IPS-18c (cell line): ENCODE results near the gene PLCH1.

ENCODE experiments used
- H3K4me3 ChIP-seq: 2 replicates; pipeline ENCODE4 v1.7.0; 2013; ENCODE audit warnings: low read depth, mild to moderate bottlenecking, low read length, moderate library complexity; ENCODE audit not compliant: insufficient read depth
- H3K9me3 ChIP-seq: one replicate; pipeline ENCODE4 v1.6.1; 2013; ENCODE audit warnings: mild to moderate bottlenecking, low read length, moderate library complexity; ENCODE audit not compliant: control insufficient read depth, insufficient read depth

Gene PLCH1

DNA sequence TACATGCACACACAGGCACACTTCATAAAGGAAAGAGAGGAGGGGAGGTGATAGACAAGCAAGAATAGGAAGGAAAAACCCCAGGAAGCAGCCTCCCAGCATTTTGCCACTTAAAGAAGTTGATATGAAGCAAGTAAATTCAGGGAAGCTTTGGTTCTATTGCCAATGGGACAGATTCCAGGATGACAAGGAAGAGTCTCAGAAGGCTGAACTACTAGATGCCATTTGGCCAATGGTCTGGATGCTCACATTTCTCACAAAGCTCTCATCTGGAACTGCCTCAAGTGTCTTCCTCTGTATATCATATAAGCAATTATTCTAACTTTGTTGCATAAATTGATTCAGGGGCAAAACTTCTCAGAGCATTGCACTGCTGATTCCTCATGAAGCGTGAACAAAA, 372.6 kb downstream of the PLCH1 start:
- Histone ChIP-seq H3K4me3 (no peak overlapping the region), H3K9me3 (no peaks in the 10 kb centered on the region)

DNA sequence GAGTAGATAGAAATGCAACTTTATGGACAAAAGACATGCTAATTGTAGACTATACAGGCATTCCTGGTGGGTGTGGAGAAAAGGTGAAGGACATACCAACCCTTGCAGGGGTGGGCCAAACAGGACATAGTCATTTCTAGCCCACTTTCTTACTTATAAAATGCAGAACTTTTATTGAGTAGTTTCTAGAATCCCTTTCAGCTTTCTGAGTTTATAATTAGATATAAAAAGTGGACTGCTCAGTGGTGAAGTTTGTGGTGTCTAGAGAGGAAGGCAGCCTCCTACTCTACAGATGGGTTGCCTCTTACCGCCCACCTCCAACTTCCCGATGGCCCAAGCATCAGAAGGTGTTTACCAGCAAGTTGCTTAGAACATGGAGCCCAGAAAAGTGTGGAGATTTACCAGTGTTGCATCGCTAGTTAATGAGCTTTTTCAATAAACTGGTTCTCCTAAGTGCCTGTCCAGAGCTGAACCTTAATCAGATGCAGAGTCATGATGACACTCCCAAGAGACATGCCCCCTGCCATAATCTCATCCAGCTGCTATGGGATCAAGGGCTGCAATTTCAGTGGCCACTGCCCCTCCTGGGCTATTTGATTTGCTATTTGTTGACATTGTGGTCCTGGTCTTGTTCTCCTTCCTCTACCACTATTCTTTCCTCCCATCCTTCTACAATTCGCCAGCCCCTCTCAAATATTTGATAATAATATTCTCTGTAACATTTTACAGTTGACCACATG, 373.9 kb downstream of the PLCH1 start:
- H3K9me3 ChIP-seq = no peaks in the 10 kb centered on the region
- H3K4me3 ChIP-seq = no peak overlapping the region

DNA sequence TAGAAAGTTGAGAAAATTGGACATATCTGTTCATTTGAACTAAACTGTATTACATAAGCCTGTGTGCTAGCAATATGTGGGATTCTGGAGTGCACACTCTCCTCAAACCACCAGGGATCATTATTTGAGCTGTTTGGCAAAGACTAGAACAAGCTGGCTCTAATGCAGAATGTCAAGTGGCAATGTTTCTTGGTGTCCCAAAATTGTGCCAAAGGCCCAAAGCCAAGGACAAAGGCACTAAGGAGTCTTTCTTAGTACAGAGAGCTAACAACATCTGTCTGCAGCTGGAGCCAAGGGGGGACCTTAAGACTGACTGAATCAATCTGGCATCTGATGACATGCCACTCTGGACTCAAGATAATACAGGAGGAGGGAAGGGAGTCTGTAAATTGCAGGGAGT, 374.7 kb downstream of the PLCH1 start:
- Histone ChIP-seq H3K4me3 (no peak overlapping the region), H3K9me3 (no peaks in the 10 kb centered on the region)

DNA sequence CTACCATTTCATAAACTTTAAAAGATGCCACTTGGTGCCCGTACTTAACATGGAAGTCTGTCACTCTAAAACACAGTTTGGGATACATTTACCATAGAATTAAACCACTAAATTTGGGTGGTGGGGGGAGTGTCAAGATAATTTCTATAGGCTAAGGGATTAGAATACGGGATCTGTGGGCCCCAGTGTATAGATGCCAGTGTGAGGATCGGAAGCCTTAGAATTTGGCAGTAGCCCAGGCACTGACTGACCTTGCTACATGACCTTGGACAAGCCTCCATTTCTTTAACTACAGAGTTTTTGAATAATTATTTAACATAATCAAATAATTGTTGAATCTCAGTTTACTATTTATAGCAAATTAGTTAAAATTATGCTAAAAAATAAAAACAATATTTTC, 375.1 kb downstream of the PLCH1 start:
- Histone ChIP-seq H3K4me3 (no peak overlapping the region), H3K9me3 (no peaks in the 10 kb centered on the region)

DNA sequence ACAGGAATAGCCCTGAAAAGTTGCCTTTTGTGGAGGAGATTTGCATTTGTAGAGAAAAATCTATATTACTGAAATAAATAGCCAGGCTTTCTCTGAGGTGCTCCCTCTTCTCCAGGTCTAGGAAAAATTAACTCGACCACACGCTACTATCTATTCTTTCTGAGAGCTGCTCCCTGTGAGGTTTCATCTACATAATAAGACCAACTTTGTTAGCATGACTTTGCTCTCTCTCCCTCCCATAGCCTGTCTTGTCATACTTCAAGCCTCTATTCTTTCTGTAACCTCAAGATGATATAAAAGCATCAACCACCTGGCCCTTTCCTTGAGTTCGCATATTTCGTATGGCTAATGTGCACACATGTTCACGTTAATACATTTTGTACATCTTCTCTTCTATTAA, 375.6 kb downstream of the PLCH1 start:
- Histone ChIP-seq H3K9me3 (no peaks in the 10 kb centered on the region), H3K4me3 (no peak overlapping the region)

DNA sequence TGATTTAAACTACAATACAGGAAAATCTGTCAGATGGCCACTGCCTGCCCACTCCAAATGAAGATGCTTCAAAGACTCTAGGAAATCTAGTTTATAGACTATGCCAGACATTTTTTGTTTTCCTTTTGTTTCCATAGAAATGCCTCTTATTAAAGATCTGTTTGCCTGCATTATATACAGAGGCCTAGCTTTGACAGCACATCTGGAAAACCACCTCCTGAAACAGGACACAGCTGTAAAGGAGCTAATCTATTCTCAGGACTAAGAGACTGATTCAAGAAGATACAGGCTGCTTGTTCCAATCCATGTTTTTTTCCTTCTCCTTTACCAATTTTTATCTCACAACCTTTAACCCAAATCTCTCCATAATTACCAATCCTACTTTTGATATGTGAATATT, 376.1 kb downstream of the PLCH1 start:
- Histone ChIP-seq H3K9me3 (no peaks in the 10 kb centered on the region), H3K4me3 (no peak overlapping the region)

- Histone ChIP-seq H3K4me3 (no peak overlapping the region), H3K9me3 (no peaks in the 10 kb centered on the region)
Observed at GRCh38 chr3:155367506-155367905, 377.4 kb downstream of the PLCH1 start.

- H3K9me3 ChIP-seq = no peaks in the 10 kb centered on the region
- no peak overlapping the region for H3K4me3 ChIP-seq
Observed at GRCh38 chr3:155365178-155365783, 379.6 kb downstream of the PLCH1 start.

- no peaks in the 10 kb centered on the region for H3K9me3 ChIP-seq
- H3K4me3 ChIP-seq = no peak overlapping the region
Observed at GRCh38 chr3:155364492-155364891, 380.4 kb downstream of the PLCH1 start.

DNA sequence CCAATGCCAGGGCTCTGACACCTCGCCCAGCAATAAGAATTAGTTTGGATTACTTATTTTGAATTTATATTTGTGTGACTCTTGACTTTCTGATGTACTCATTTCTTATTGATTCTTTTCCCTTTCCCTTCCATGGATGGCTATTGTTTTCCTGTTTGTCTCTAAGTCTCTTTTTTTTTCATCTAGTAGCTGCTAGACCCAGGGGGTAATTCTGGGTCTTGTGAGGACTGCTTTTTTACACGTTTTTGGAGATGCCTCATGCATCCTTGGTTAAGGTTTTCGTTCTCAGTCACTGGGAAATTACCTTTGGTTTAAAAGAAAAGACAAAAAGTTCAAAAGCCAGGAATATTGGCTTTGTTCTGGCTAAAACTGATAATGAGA, 381.2 kb downstream of the PLCH1 start:
- H3K4me3 ChIP-seq = no peak overlapping the region
- no peaks in the 10 kb centered on the region for H3K9me3 ChIP-seq

- Histone ChIP-seq H3K4me3 (no peak overlapping the region), H3K9me3 (no peaks in the 10 kb centered on the region)
Observed at GRCh38 chr3:155362808-155363689, 381.8 kb downstream of the PLCH1 start.

GRCh38 chr3:155360281-155360680, 384.6 kb downstream of the PLCH1 start:
- Histone ChIP-seq H3K4me3 (no peak overlapping the region), H3K9me3 (no peaks in the 10 kb centered on the region)

GRCh38 chr3:155356594-155357370, 388.1 kb downstream of the PLCH1 start:
- no peak overlapping the region for H3K4me3 ChIP-seq
- H3K9me3 ChIP-seq = peaks cover 3% of the 10 kb centered on the region

DNA sequence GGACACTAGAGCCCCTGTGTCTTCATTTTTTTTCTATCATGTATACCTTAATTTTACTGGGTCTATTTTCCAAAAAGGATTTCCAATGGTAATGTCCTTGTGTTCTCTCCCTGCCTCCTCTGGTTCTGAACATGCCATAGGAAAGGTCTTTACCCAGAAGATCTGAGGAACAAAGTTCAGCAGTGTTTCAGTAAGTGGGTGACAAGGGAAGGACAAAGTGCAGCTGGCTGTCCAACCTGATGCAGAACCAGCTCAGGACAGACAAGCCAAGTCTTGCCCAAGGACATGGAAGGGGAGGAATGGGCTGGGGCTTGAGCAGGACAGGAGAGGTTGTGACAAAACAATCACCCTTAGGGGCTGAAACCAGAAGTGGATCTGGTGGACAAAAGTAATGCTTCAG, 390.2 kb downstream of the PLCH1 start:
- no peak overlapping the region for H3K4me3 ChIP-seq
- peaks cover 3% of the 10 kb centered on the region for H3K9me3 ChIP-seq

GRCh38 chr3:155352900-155353490, 391.9 kb downstream of the PLCH1 start:
- peaks cover 3% of the 10 kb centered on the region for H3K9me3 ChIP-seq
- no peak overlapping the region for H3K4me3 ChIP-seq

GRCh38 chr3:155350571-155350970, 394.3 kb downstream of the PLCH1 start:
- Histone ChIP-seq H3K4me3 (no peak overlapping the region), H3K9me3 (peaks cover 3% of the 10 kb centered on the region)

DNA sequence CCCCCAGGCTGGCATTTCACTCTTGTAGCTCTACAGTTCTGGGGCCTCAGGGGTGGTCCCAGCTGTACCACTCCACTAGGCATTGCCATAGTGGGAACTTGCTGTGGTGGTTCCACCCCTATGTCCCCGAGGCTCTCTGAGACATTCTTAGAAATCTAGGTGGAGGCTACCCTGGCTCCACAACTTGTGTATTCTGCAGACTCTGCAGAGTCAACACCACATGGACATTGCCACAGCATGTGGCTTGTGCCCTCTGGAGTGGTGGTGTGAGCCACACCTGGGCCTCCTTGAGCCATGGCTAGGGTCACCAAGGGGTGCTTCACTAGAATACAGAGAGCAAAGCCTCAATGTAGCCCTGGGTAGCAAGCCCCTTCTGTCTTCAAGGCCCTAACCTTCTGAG, 397.0 kb downstream of the PLCH1 start:
- H3K9me3 ChIP-seq = no peaks in the 10 kb centered on the region
- no peak overlapping the region for H3K4me3 ChIP-seq
